OCI-LY1 (cell line): ENCODE data around the gene PTPRM.

Experiments used
- CTCF ChIP-seq: fragments of 200-600 bp; sonication (generic), shearing (Covaris generic); IDR thresholded peaks from 2 replicates; pipeline ENCODE4 v1.5.1; 2017; ENCODE audit warnings: mild to moderate bottlenecking, antibody characterized with exemption, low read length, moderate library complexity, mixed read lengths
- EZH2 ChIP-seq: fragments of 200-600 bp; sonication (generic), shearing (Covaris generic); IDR thresholded peaks from 2 replicates; pipeline ENCODE4 v1.8.0; 2017; ENCODE audit warnings: borderline replicate concordance, mixed run types, mild to moderate bottlenecking, antibody characterized with exemption, low read length, moderate library complexity, mixed read lengths

- TF ChIP-seq CTCF, result no peak
- no peak for TF ChIP-seq EZH2
Observed at GRCh38 chr18:7900091-7900490, 333.0 kb downstream of the PTPRM start.
